Measurements from ENCODE around the gene FHAD1.

The FHAD1 gene

GRCh38 chr1:15337656-15338402 is 90.8 kb downstream of the FHAD1 start:
- DNase-seq (ENCODE audit: low read depth), result no peak
- no peak overlapping the region for H3K4me3 ChIP-seq (ENCODE audit: low read depth, low read length)
- TF ChIP-seq, protein P1, sequence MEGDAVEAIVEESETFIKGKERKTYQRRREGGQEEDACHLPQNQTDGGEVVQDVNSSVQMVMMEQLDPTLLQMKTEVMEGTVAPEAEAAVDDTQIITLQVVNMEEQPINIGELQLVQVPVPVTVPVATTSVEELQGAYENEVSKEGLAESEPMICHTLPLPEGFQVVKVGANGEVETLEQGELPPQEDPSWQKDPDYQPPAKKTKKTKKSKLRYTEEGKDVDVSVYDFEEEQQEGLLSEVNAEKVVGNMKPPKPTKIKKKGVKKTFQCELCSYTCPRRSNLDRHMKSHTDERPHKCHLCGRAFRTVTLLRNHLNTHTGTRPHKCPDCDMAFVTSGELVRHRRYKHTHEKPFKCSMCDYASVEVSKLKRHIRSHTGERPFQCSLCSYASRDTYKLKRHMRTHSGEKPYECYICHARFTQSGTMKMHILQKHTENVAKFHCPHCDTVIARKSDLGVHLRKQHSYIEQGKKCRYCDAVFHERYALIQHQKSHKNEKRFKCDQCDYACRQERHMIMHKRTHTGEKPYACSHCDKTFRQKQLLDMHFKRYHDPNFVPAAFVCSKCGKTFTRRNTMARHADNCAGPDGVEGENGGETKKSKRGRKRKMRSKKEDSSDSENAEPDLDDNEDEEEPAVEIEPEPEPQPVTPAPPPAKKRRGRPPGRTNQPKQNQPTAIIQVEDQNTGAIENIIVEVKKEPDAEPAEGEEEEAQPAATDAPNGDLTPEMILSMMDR (IDR thresholded peaks at IDR 0.05; ENCODE audit: control insufficient read depth, extremely low read depth, insufficient read depth), result no peak

DNA sequence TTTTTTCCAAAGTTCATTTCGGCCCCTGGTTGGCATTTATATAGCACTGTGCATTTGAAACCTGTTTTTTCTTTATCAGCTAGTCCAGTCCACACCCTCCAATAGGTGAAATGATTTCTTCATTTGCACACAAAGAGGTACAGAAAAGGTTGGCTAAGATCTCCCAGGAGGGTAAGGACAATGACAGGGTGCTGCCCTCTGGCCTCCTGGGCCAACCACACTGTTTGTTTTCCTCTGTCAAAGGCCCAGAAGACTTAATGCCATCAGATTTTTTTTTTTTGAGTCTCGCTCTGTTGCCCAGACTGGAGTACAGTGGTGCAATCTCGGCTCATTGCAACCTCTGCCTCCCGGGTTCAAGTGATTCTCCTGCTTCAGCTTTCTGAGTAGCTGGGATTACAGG is 92.5 kb downstream of the FHAD1 start:
- DNase-seq (ENCODE audit: low read depth), result no peak

DNA sequence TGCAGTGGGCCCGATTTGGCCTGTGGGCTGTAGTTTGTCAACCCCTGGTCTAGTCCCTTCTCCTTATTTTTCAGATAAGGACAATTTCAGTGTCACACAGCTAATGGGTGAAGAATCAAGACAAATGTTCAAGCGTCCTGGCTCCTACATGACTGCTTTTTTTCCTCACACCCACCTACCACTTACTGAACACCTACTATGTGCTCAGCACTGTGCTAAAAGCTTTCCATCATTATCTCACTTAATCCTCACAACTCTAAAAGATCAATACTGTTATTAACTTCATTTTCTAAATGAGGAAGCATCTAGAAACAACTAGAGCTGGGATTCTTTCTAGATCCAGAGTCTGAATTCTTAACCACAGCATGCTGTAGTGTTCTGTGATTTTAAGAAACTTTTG is 94.2 kb downstream of the FHAD1 start:
- TF ChIP-seq, protein P1 (IDR thresholded peaks at IDR 0.05; ENCODE audit: control insufficient read depth, extremely low read depth, insufficient read depth), result no peak
- DNase-seq (ENCODE audit: low read depth), result no peak
- H3K4me3 ChIP-seq (ENCODE audit: low read depth, low read length), result no peak overlapping the region

More for the DNA sequence above, 92.5 kb downstream of the FHAD1 start:
- TF ChIP-seq, protein P1 (IDR thresholded peaks at IDR 0.05; ENCODE audit: control insufficient read depth, extremely low read depth, insufficient read depth), result no peak
- no peak overlapping the region for H3K4me3 ChIP-seq (ENCODE audit: low read depth, low read length)

DNA sequence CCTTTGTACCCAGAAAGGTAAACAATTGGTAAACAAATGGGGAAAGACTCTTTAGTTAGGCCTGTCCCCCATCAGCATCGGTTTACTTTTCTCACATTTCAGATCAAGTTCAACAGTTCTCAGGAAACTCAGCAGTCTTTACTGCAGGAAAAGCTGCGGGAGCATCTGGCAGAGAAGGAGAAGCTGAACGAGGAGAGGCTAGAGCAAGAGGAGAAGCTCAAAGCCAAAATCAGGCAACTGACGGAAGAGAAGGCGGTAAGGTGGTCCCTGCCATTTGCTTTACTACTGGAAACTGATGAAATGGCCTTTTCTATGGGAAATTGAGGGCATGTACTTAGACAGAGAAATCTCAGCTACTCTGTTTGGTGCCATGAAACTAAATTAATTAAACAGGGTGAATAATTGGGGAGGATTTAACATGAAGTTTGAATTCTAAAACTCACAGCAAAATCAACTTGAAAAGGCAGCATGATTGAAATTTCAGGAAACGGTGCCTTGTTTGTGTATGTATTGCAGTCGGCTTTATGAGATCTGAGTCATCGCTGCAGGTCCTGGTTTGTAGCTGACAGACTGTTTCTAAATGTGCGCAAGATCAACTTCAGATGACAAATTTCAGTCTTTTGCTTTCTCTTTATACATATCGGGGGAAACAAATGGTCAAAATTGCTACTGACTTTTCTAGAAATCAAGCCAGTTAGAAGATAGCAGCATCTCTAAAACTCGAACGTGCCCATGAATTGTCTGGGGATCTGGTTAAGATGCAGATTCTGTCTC is 94.8 kb downstream of the FHAD1 start:
- no peak overlapping the region for H3K4me3 ChIP-seq (ENCODE audit: low read depth, low read length)
- TF ChIP-seq, protein P1 (IDR thresholded peaks at IDR 0.05; ENCODE audit: control insufficient read depth, extremely low read depth, insufficient read depth), result no peak
- no peak for DNase-seq (ENCODE audit: low read depth)

DNA sequence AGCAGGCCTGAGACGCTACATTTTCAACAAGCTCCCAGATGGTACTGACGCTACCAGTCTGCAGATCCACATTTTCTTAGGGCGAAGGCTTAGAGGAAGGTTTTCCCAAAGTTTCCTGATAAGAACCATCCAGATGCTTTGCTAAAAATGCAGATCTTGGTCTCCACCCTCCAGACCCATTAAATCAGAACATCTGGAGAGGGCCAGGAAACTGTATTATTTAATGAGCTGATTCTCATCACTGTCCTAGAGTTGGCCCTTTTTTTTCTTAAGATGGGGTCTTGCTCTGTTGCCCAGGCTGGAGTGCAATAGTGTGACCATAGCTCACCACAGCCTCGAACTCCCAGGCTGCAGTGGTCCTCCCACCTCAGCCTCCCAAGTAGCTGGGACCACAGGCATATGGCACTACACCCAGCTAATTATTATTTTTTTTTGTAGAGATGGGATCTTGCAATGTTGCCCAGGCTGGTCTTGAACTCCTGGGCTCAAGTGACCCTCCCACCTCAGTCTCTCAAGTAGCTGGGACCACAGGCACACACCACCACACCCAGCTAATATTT is 95.5 kb downstream of the FHAD1 start:
- DNase-seq (ENCODE audit: low read depth), result no peak
- TF ChIP-seq, protein P1 (IDR thresholded peaks at IDR 0.05; ENCODE audit: control insufficient read depth, extremely low read depth, insufficient read depth), result no peak
- no peak overlapping the region for H3K4me3 ChIP-seq (ENCODE audit: low read depth, low read length)

DNA sequence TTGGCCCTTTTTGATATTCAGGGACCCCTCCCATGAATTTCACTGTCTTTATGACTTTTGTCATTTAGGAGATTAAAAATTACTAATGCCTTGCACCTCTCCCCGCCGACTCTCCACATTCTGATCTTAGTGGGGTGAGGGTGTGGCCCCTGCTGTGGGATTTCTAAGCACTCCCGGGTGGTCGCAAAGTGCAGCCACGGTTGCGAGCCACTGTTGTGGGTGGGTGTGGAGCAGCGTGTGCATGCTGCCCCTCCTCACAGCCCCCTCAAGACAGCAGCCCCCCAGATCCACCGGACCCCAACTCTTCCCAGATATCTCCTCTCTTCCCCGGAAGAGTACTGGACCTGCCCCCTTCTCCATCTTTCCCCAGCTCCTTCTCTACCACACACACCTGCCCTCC is 96.1 kb downstream of the FHAD1 start:
- no peak for DNase-seq (ENCODE audit: low read depth)
- H3K4me3 ChIP-seq (ENCODE audit: low read depth, low read length), result no peak overlapping the region
- TF ChIP-seq, protein P1 (IDR thresholded peaks at IDR 0.05; ENCODE audit: control insufficient read depth, extremely low read depth, insufficient read depth), result no peak
